ENCODE measurements around the gene KCNMA1.

The KCNMA1 gene

GRCh38 chr10:77493851-77494261 is 143.8 kb downstream of the KCNMA1 start:
- no peak for DNase-seq

GRCh38 chr10:77493239-77493806 is 144.3 kb downstream of the KCNMA1 start:
- DNase-seq, result no peak

GRCh38 chr10:77492368-77492994 is 145.1 kb downstream of the KCNMA1 start:
- DNase-seq, result no peak

- DNase-seq, result no peak
Measured at GRCh38 chr10:77490534-77491314, 146.9 kb downstream of the KCNMA1 start.

- DNase-seq, result no peak
Measured at GRCh38 chr10:77486517-77486916, 151.1 kb downstream of the KCNMA1 start.

GRCh38 chr10:77485847-77486246 is 151.8 kb downstream of the KCNMA1 start:
- no peak for DNase-seq

GRCh38 chr10:77482072-77482471 is 155.5 kb downstream of the KCNMA1 start:
- DNase-seq, result no peak

GRCh38 chr10:77479586-77479985 is 158.0 kb downstream of the KCNMA1 start:
- no peak for DNase-seq

- no peak for DNase-seq
Measured at GRCh38 chr10:77478962-77479359, 158.6 kb downstream of the KCNMA1 start.

- DNase-seq, result peak in 1 of 56 donors; percentile 20
Measured at GRCh38 chr10:77478247-77478961, 159.2 kb downstream of the KCNMA1 start.

- DNase-seq, result no peak
Measured at GRCh38 chr10:77475522-77475921, 162.1 kb downstream of the KCNMA1 start.

- no peak for DNase-seq
Measured at GRCh38 chr10:77474939-77475338, 162.7 kb downstream of the KCNMA1 start.

GRCh38 chr10:77474386-77474785 is 163.2 kb downstream of the KCNMA1 start:
- no peak for DNase-seq

- DNase-seq, result no peak
Measured at GRCh38 chr10:77472146-77472545, 165.5 kb downstream of the KCNMA1 start.

GRCh38 chr10:77471069-77471536 is 166.5 kb downstream of the KCNMA1 start:
- no peak for DNase-seq

GRCh38 chr10:77467422-77467963 is 170.1 kb downstream of the KCNMA1 start:
- no peak for DNase-seq

- DNase-seq, result no peak
Measured at GRCh38 chr10:77463967-77464745, 173.5 kb downstream of the KCNMA1 start.

GRCh38 chr10:77463499-77463898 is 174.1 kb downstream of the KCNMA1 start:
- peak in 17 of 56 donors; percentile 5 to 58 (median 15) for DNase-seq

GRCh38 chr10:77461636-77462296 is 175.8 kb downstream of the KCNMA1 start:
- DNase-seq, result no peak

GRCh38 chr10:77459905-77460304 is 177.7 kb downstream of the KCNMA1 start:
- DNase-seq, result no peak
